Mucosa of descending colon (tissue), 3 donors: ENCODE measurements around the gene ZBTB11. TPM values are rescaled to one million over a fixed set of nuclear protein-coding genes. Genes with fewer than 3 reads are reported as not detected.

ENCODE experiments used
- ATAC-seq: fragments of 200-7000 bp; cut with Tn5 transposase; one replicate; pipeline ENCODE4 v1.9.1; 2020; ENCODE audit warnings: mild to moderate bottlenecking, moderate library complexity
- DNase-seq, 3 donors: peaks; one replicate each; pipeline ENCODE4 v3.0.0-alpha.2; 2020
- H3K36me3 ChIP-seq: fragments of 200-600 bp; one replicate; pipeline ENCODE4 v1.8.0; 2021; ENCODE audit warnings: low read depth, mild to moderate bottlenecking
- H3K4me1 ChIP-seq: fragments of 200-600 bp; one replicate; pipeline ENCODE4 v1.8.0; 2021; ENCODE audit warnings: low read depth, mild to moderate bottlenecking
- H3K4me3 ChIP-seq: fragments of 200-600 bp; one replicate; pipeline ENCODE4 v1.8.0; 2021; ENCODE audit warnings: mild to moderate bottlenecking
- H3K9me3 ChIP-seq: fragments of 200-600 bp; one replicate; pipeline ENCODE4 v1.8.0; 2021; ENCODE audit warnings: mild to moderate bottlenecking
- CTCF ChIP-seq: fragments of 200-600 bp; IDR thresholded peaks from one replicate; pipeline ENCODE4 v1.8.0; 2022; ENCODE audit warnings: antibody characterized with exemption, mild to moderate bottlenecking
- intact Hi-C, 2 donors: fragments of 100-400 bp; cut with DNase I in 1 of 2; cut with micrococcal nuclease in 1 of 2; formaldehyde crosslinking; loops; one replicate each; pipeline versions ENCODE4 v1.11.0 to v1.11.1; 2022; cut with DNase I, micrococcal nuclease
- total RNA-seq, 3 donors: library from RNA; stranded (reverse); fragmentation: NEBNext Ultra II Directional in 2 of 3; extraction: Animal tissue kit (Norgen Biotek cat#: 25700) in 2 of 3; gene quantifications; one replicate each; pipeline versions ENCODE4 v1.2.1 to v1.2.4, GENCODE V29; 2021 to 2023
- donor health status: DM: no; HTN: no; CAD: no; lungs with moderate emphysema.
- donor health status: DM: no; HTN: no; CAD: no.
- donor health status: DM: no; HTN: yes; CAD: no.

ZBTB11 gene
- total RNA-seq, 3 donors from 2014 or later: 13.0 to 19.4 (median 13.1) TPM

- Histone ChIP-seq H3K4me3 (no peak overlapping the region), H3K4me1 (peaks cover 19% of the 10 kb centered on the region), H3K36me3 (no peaks in the 10 kb centered on the region), H3K9me3 (no peaks in the 10 kb centered on the region)
- no peak for TF ChIP-seq CTCF
- intact Hi-C loops: loop anchor here in 1 of 2 donors (10.0 kb wide), 1 partner anchor 100 kb away; the partner anchor contains the start of gene PCNP
- DNase-seq: no peak
- no peak for ATAC-seq
Observed at GRCh38 chr3:101674518-101674917, 2.4 kb downstream of the ZBTB11 start.

GRCh38 chr3:101673953-101674352, 3.0 kb downstream of the ZBTB11 start:
- DNase-seq (no peak), ATAC-seq (no peak)
- intact Hi-C loops: loop anchor here in 1 of 2 donors (10.0 kb wide), 1 partner anchor 99 kb away; the partner anchor contains the start of gene PCNP
- TF ChIP-seq CTCF: no peak
- Histone ChIP-seq H3K9me3 (no peaks in the 10 kb centered on the region), H3K4me3 (no peak overlapping the region), H3K36me3 (no peaks in the 10 kb centered on the region), H3K4me1 (peaks cover 19% of the 10 kb centered on the region)

- intact Hi-C loops: loop anchor here in 1 of 2 donors (10.0 kb wide), 1 partner anchor 96 kb away; the partner anchor contains the start of gene PCNP
- H3K36me3 ChIP-seq: no peaks in the 10 kb centered on the region
Observed at GRCh38 chr3:101671014-101671413, 5.9 kb downstream of the ZBTB11 start.

GRCh38 chr3:101667844-101668243, 9.1 kb downstream of the ZBTB11 start:
- H3K36me3 ChIP-seq: no peaks in the 10 kb centered on the region
- no peaks in the 10 kb centered on the region for H3K4me1 ChIP-seq
- no peak for ATAC-seq
- intact Hi-C loops: no loop called here
- no peak for TF ChIP-seq CTCF
- H3K9me3 ChIP-seq: no peaks in the 10 kb centered on the region
- DNase-seq: no peak
- H3K4me3 ChIP-seq: no peak overlapping the region

More at GRCh38 chr3:101671014-101671413, 5.9 kb downstream of the ZBTB11 start:
- Histone ChIP-seq H3K4me3 (no peak overlapping the region), H3K9me3 (no peaks in the 10 kb centered on the region), H3K4me1 (peaks cover 16% of the 10 kb centered on the region)
- TF ChIP-seq CTCF: no peak
- no peak for DNase-seq
- no peak for ATAC-seq

GRCh38 chr3:101667331-101667730, 9.6 kb downstream of the ZBTB11 start:
- TF ChIP-seq CTCF: no peak
- intact Hi-C loops: no loop called here
- Histone ChIP-seq H3K4me3 (no peak overlapping the region), H3K9me3 (no peaks in the 10 kb centered on the region), H3K4me1 (no peaks in the 10 kb centered on the region), H3K36me3 (no peaks in the 10 kb centered on the region)
- DNase-seq (no peak), ATAC-seq (no peak)

GRCh38 chr3:101665851-101666250, 11.1 kb downstream of the ZBTB11 start:
- ATAC-seq (no peak), DNase-seq (no peak)
- no peak for TF ChIP-seq CTCF
- Histone ChIP-seq H3K9me3 (no peaks in the 10 kb centered on the region), H3K4me3 (no peak overlapping the region), H3K4me1 (no peaks in the 10 kb centered on the region), H3K36me3 (no peaks in the 10 kb centered on the region)
- intact Hi-C loops: no loop called here
